NCI-H1092 treated with DMSO at 0.1 percent for 48 hours (cell line): Measurements from ENCODE around the gene PLPPR4.

Experiments
- DNase-seq: peaks from one replicate; lab custom pipeline; 2025; lab: John Stamatoyannopoulos, UW

Gene PLPPR4

GRCh38 chr1:99348397-99349132 lies 84.3 kb downstream of the PLPPR4 start:
- no peak for DNase-seq

- DNase-seq, result no peak
Observed at GRCh38 chr1:99352821-99353220, 88.5 kb downstream of the PLPPR4 start.

- DNase-seq, result no peak
Observed at GRCh38 chr1:99358770-99359169, 94.5 kb downstream of the PLPPR4 start.
